ENCODE results near the gene VAC14.

The VAC14 gene

GRCh38 chr16:70729292-70729691 is 71.7 kb downstream of the VAC14 start:
- no peak for TF ChIP-seq CTCF (IDR thresholded peaks at IDR 0.05; ENCODE audit: low read length, missing control alignments)
- no peak for DNase-seq (ENCODE audit: low read depth)
- no peak overlapping the region for H3K4me3 ChIP-seq (replicated peaks; ENCODE audit: low read depth, low read length)

GRCh38 chr16:70728150-70728549 is 72.8 kb downstream of the VAC14 start:
- DNase-seq (ENCODE audit: low read depth) = no peak
- no peak overlapping the region for H3K4me3 ChIP-seq (replicated peaks; ENCODE audit: low read depth, low read length)
- no peak for TF ChIP-seq CTCF (IDR thresholded peaks at IDR 0.05; ENCODE audit: low read length, missing control alignments)

GRCh38 chr16:70726892-70727361 is 74.0 kb downstream of the VAC14 start:
- DNase-seq (ENCODE audit: low read depth) = no peak
- H3K4me3 ChIP-seq (replicated peaks; ENCODE audit: low read depth, low read length) = no peak overlapping the region
- TF ChIP-seq CTCF (IDR thresholded peaks at IDR 0.05; ENCODE audit: low read length, missing control alignments) = no peak

GRCh38 chr16:70725912-70726828 is 74.8 kb downstream of the VAC14 start:
- H3K4me3 ChIP-seq (replicated peaks; ENCODE audit: low read depth, low read length) = no peak overlapping the region
- DNase-seq (ENCODE audit: low read depth) = no peak
- TF ChIP-seq CTCF (IDR thresholded peaks at IDR 0.05; ENCODE audit: low read length, missing control alignments) = no peak

GRCh38 chr16:70725024-70725911 is 75.7 kb downstream of the VAC14 start:
- no peak for TF ChIP-seq CTCF (IDR thresholded peaks at IDR 0.05; ENCODE audit: low read length, missing control alignments)
- H3K4me3 ChIP-seq (replicated peaks; ENCODE audit: low read depth, low read length) = no peak overlapping the region
- DNase-seq (ENCODE audit: low read depth) = no peak

- H3K4me3 ChIP-seq (replicated peaks; ENCODE audit: low read depth, low read length) = no peak overlapping the region
- no peak for TF ChIP-seq CTCF (IDR thresholded peaks at IDR 0.05; ENCODE audit: low read length, missing control alignments)
- DNase-seq (ENCODE audit: low read depth) = no peak
Observed at GRCh38 chr16:70724146-70725023, 76.6 kb downstream of the VAC14 start.

All from fibroblast of pulmonary artery (primary cell).